ENCODE measurements around the gene SMCP.

GRCh38 chr1:152917794-152918193 is 39.7 kb downstream of the SMCP start:
- TF ChIP-seq, protein P1, sequence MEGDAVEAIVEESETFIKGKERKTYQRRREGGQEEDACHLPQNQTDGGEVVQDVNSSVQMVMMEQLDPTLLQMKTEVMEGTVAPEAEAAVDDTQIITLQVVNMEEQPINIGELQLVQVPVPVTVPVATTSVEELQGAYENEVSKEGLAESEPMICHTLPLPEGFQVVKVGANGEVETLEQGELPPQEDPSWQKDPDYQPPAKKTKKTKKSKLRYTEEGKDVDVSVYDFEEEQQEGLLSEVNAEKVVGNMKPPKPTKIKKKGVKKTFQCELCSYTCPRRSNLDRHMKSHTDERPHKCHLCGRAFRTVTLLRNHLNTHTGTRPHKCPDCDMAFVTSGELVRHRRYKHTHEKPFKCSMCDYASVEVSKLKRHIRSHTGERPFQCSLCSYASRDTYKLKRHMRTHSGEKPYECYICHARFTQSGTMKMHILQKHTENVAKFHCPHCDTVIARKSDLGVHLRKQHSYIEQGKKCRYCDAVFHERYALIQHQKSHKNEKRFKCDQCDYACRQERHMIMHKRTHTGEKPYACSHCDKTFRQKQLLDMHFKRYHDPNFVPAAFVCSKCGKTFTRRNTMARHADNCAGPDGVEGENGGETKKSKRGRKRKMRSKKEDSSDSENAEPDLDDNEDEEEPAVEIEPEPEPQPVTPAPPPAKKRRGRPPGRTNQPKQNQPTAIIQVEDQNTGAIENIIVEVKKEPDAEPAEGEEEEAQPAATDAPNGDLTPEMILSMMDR (IDR thresholded peaks at IDR 0.05; ENCODE audit: poor library complexity, severe bottlenecking) = no peak
- TF ChIP-seq EZH2 (IDR thresholded peaks at IDR 0.05; ENCODE audit: borderline replicate concordance, insufficient read depth, low read length, poor library complexity, severe bottlenecking) (no peak), TAF1 (IDR thresholded peaks at IDR 0.05; ENCODE audit: low read depth) (no peak), REST (IDR thresholded peaks at IDR 0.05; ENCODE audit: borderline replicate concordance) (no peak), SMC3 (conservative IDR thresholded peaks at IDR 0.05; ENCODE audit: poor library complexity) (no peak), POLR2AphosphoS5 (IDR thresholded peaks at IDR 0.05) (no peak), EP300 (conservative IDR thresholded peaks at IDR 0.05; ENCODE audit: poor library complexity, severe bottlenecking) (no peak)
